Thoracic aorta (tissue), 2 donors: ENCODE data around the gene TUBA4B. TPM values are rescaled to one million over a fixed set of nuclear protein-coding genes. Genes with fewer than 3 reads are reported as not detected.

Experiments
- ATAC-seq: fragments of 150-250 bp; one replicate; pipeline ENCODE4 v1.8.0; 2017; ENCODE audit warnings: low read depth; ENCODE audit not compliant: insufficient number of reproducible peaks, low FRiP score
- DNase-seq: peaks from one replicate; pipeline ENCODE4 v3.0.0-alpha.2; 2020; ENCODE audit warnings: low spot score
- H3K27ac ChIP-seq, 2 donors: fragments of 200-600 bp; sonication (generic); 1 replicate in 1 of 2; 2 replicates in 1 of 2; pipeline ENCODE4 v1.5.1; 2016; ENCODE audit warnings: mild to moderate bottlenecking in 2 of 2, moderate library complexity in 2 of 2
- H3K27me3 ChIP-seq: fragments of 200-600 bp; sonication (generic); replicated peaks from 2 replicates; pipeline ENCODE4 v1.6.0; 2016; ENCODE audit warnings: mild to moderate bottlenecking; ENCODE audit not compliant: insufficient read depth
- H3K36me3 ChIP-seq: fragments of 200-600 bp; sonication (generic); one replicate; pipeline ENCODE4 v1.5.1; 2016
- H3K4me1 ChIP-seq, 2 donors: fragments of 200-600 bp; sonication (generic); 1 replicate in 1 of 2; 2 replicates in 1 of 2; pipeline versions ENCODE4 v1.5.1 to v1.6.0; 2016; ENCODE audit warnings: low read depth in 2 of 2, mild to moderate bottlenecking in 1 of 2; ENCODE audit not compliant: control insufficient read depth in 1 of 2
- H3K4me3 ChIP-seq: fragments of 200-600 bp; sonication (generic); 2 replicates; pipeline ENCODE4 v1.5.1; 2016; ENCODE audit warnings: mild to moderate bottlenecking
- H3K9me3 ChIP-seq: fragments of 200-600 bp; sonication (generic); 2 replicates; pipeline ENCODE4 v1.5.1; 2016
- total RNA-seq, 2 donors: library from RNA; depleted of rRNA; stranded (reverse); fragments of >200 nt; gene quantifications; one replicate each; pipeline versions ENCODE4 v1.1.0 to v1.2.3, GENCODE V29; 2016
- TF ChIP-seq, protein P1 (sequence below): fragments of 200-600 bp; sonication (generic); IDR thresholded peaks from one replicate; pipeline ENCODE4 v1.5.1; 2019; ENCODE audit warnings: antibody characterized with exemption

TUBA4B gene
- total RNA-seq, 2 donors from 2014 or later: not detected

- Histone ChIP-seq H3K9me3 (no peaks in the 10 kb centered on the region), H3K27me3 (no peaks in the 10 kb centered on the region), H3K4me1 (peaks cover 17 to 39% of the 10 kb centered on the region in 2 donors), H3K4me3 (no peak overlapping the region), H3K27ac (peak overlapping the region; percentile 1 to 89), H3K36me3 (peaks cover 34% of the 10 kb centered on the region)
- TF ChIP-seq, protein P1, sequence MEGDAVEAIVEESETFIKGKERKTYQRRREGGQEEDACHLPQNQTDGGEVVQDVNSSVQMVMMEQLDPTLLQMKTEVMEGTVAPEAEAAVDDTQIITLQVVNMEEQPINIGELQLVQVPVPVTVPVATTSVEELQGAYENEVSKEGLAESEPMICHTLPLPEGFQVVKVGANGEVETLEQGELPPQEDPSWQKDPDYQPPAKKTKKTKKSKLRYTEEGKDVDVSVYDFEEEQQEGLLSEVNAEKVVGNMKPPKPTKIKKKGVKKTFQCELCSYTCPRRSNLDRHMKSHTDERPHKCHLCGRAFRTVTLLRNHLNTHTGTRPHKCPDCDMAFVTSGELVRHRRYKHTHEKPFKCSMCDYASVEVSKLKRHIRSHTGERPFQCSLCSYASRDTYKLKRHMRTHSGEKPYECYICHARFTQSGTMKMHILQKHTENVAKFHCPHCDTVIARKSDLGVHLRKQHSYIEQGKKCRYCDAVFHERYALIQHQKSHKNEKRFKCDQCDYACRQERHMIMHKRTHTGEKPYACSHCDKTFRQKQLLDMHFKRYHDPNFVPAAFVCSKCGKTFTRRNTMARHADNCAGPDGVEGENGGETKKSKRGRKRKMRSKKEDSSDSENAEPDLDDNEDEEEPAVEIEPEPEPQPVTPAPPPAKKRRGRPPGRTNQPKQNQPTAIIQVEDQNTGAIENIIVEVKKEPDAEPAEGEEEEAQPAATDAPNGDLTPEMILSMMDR: no peak
- ATAC-seq: no peak
- no peak for DNase-seq
Measured at GRCh38 chr2:219215871-219216534, 37.0 kb upstream of the TUBA4B start.

DNA sequence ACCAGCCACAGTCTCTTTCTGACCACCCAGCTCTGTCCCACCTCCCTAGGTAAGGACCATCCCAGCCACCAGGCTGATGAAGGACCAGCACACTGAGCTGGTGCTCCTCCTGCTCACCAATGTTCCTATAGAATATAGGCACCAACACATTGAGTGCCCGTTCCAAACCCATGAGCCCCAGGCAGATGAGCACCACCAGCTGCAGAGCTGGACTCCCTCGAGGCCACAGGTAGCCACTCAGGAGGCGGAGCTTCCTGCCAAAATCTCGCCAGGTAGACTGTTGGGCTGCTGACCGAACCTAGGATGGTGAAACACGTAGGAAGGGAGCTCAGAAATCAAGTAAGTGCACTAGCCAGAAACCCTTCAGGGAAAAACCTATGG is 36.5 kb upstream of the TUBA4B start:
- TF ChIP-seq, protein P1: no peak
- ATAC-seq: no peak
- peaks cover 17 to 39% of the 10 kb centered on the region in 2 donors for H3K4me1 ChIP-seq
- no peak for DNase-seq
- H3K27ac ChIP-seq: peak overlapping the region; percentile 1 to 89
- H3K4me3 ChIP-seq: no peak overlapping the region
- no peaks in the 10 kb centered on the region for H3K9me3 ChIP-seq
- H3K36me3 ChIP-seq: peaks cover 39% of the 10 kb centered on the region
- H3K27me3 ChIP-seq: no peaks in the 10 kb centered on the region

- ATAC-seq: peak; percentile 32
- Histone ChIP-seq H3K4me3 (peak overlapping the region; percentile 74), H3K4me1 (peaks cover 17 to 39% of the 10 kb centered on the region in 2 donors), H3K27ac (peak overlapping the region; percentile 89 to 93), H3K36me3 (peaks cover 52% of the 10 kb centered on the region), H3K27me3 (no peaks in the 10 kb centered on the region), H3K9me3 (no peaks in the 10 kb centered on the region)
- DNase-seq: no peak
- TF ChIP-seq, protein P1: no peak
Measured at GRCh38 chr2:219218217-219218731, 34.8 kb upstream of the TUBA4B start.

GRCh38 chr2:219218732-219219701 is 34.0 kb upstream of the TUBA4B start, which contains the start of gene ABCB6:
ABCB6 (minus strand) TSS chr2:219218958; CDS start chr2:219218673, 285 bp downstream.
- Histone ChIP-seq H3K4me3 (peak within 1 kb of the TSS; percentile 74), H3K4me1 (peaks cover 17 to 39% of the 10 kb centered on the region in 2 donors), H3K9me3 (no peaks in the 10 kb centered on the region), H3K36me3 (peaks cover 54% of the 10 kb centered on the region), H3K27me3 (no peaks in the 10 kb centered on the region), H3K27ac (peak within 1 kb of the TSS; percentile 89 to 93)
- DNase-seq (peak; percentile 96), ATAC-seq (peak; percentile 73)
- TF ChIP-seq, protein P1: no peak
